ENCODE data around the gene COA5.
A peak's percentile ranks its signal among the peaks of the same experiment; 100 is the strongest.

COA5 gene

GRCh38 chr2:98558852-98559530, 49.3 kb downstream of the COA5 start:
- Histone ChIP-seq H3K4me2 (ENCODE audit: low read depth, low read length, poor library complexity, severe bottlenecking) (no peak overlapping the region), H3K79me2 (ENCODE audit: insufficient read depth, low read length) (no peaks in the 10 kb centered on the region), H2AFZ (ENCODE audit: low read depth, low read length, severe bottlenecking) (no peak overlapping the region), H4K20me1 (ENCODE audit: low read depth, low read length) (no peaks in the 10 kb centered on the region), H3F3A (ENCODE audit: insufficient read depth) (no peaks in the 10 kb centered on the region), H3K36me3 (ENCODE audit: low read length) (no peaks in the 10 kb centered on the region), H3K9me3 (ENCODE audit: insufficient read depth, low read length) (no peaks in the 10 kb centered on the region), H3K27me3 (ENCODE audit: low read length) (no peaks in the 10 kb centered on the region), H3K27ac (ENCODE audit: low read depth, low read length) (no peak overlapping the region), H3K9me2 (replicated peaks; ENCODE audit: insufficient read depth, low read length) (no peaks in the 10 kb centered on the region), H3K9ac (ENCODE audit: low read length) (no peak overlapping the region), H3K4me3 (ENCODE audit: insufficient read depth, low read length, poor library complexity, severe bottlenecking) (no peak overlapping the region)
- TF ChIP-seq EZH2phosphoT487 (conservative IDR thresholded peaks at IDR 0.05; ENCODE audit: low read length) (no peak), CTCF (IDR thresholded peaks at IDR 0.05; ENCODE audit: insufficient read depth, low read length, poor library complexity, severe bottlenecking) (no peak)

- no peaks in the 10 kb centered on the region for H3K9me3 ChIP-seq (ENCODE audit: insufficient read depth, low read length)
- no peak overlapping the region for H2AFZ ChIP-seq (ENCODE audit: low read depth, low read length, severe bottlenecking)
- H3K27me3 ChIP-seq (ENCODE audit: low read length), result no peaks in the 10 kb centered on the region
- H3F3A ChIP-seq (ENCODE audit: insufficient read depth), result no peaks in the 10 kb centered on the region
- peak overlapping the region; percentile 75 for H3K27ac ChIP-seq (ENCODE audit: low read depth, low read length)
- peak overlapping the region; percentile 49 for H3K4me2 ChIP-seq (ENCODE audit: low read depth, low read length, poor library complexity, severe bottlenecking)
- TF ChIP-seq CTCF (IDR thresholded peaks at IDR 0.05; ENCODE audit: insufficient read depth, low read length, poor library complexity, severe bottlenecking) (no peak), EZH2phosphoT487 (conservative IDR thresholded peaks at IDR 0.05; ENCODE audit: low read length) (no peak)
- no peaks in the 10 kb centered on the region for H3K36me3 ChIP-seq (ENCODE audit: low read length)
- no peaks in the 10 kb centered on the region for H3K79me2 ChIP-seq (ENCODE audit: insufficient read depth, low read length)
- H3K4me3 ChIP-seq (ENCODE audit: insufficient read depth, low read length, poor library complexity, severe bottlenecking), result no peak overlapping the region
- no peaks in the 10 kb centered on the region for H4K20me1 ChIP-seq (ENCODE audit: low read depth, low read length)
- peak overlapping the region; percentile 33 for H3K9ac ChIP-seq (ENCODE audit: low read length)
- H3K9me2 ChIP-seq (replicated peaks; ENCODE audit: insufficient read depth, low read length), result no peaks in the 10 kb centered on the region
These were observed 51.8 kb downstream of the COA5 start for GRCh38 chr2:98556344-98557033.

GRCh38 chr2:98555696-98556095, 52.6 kb downstream of the COA5 start:
- H3K4me2 ChIP-seq (ENCODE audit: low read depth, low read length, poor library complexity, severe bottlenecking), result peak overlapping the region; percentile 49
- H3K36me3 ChIP-seq (ENCODE audit: low read length), result no peaks in the 10 kb centered on the region
- TF ChIP-seq CTCF (IDR thresholded peaks at IDR 0.05; ENCODE audit: insufficient read depth, low read length, poor library complexity, severe bottlenecking) (no peak), EZH2phosphoT487 (conservative IDR thresholded peaks at IDR 0.05; ENCODE audit: low read length) (no peak)
- H2AFZ ChIP-seq (ENCODE audit: low read depth, low read length, severe bottlenecking), result no peak overlapping the region
- H3K79me2 ChIP-seq (ENCODE audit: insufficient read depth, low read length), result no peaks in the 10 kb centered on the region
- peak overlapping the region; percentile 75 for H3K27ac ChIP-seq (ENCODE audit: low read depth, low read length)
- H3K9me3 ChIP-seq (ENCODE audit: insufficient read depth, low read length), result no peaks in the 10 kb centered on the region
- peak overlapping the region; percentile 33 for H3K9ac ChIP-seq (ENCODE audit: low read length)
- no peaks in the 10 kb centered on the region for H3K9me2 ChIP-seq (replicated peaks; ENCODE audit: insufficient read depth, low read length)
- no peaks in the 10 kb centered on the region for H3K27me3 ChIP-seq (ENCODE audit: low read length)
- H3F3A ChIP-seq (ENCODE audit: insufficient read depth), result no peaks in the 10 kb centered on the region
- no peak overlapping the region for H3K4me3 ChIP-seq (ENCODE audit: insufficient read depth, low read length, poor library complexity, severe bottlenecking)
- H4K20me1 ChIP-seq (ENCODE audit: low read depth, low read length), result no peaks in the 10 kb centered on the region

All from SU-DHL-6 (cell line).